RCC 7860 (cell line): Measurements from ENCODE around the gene OTUD1.

Source experiments
- DNase-seq: peaks from one replicate; pipeline ENCODE4 v3.0.0-alpha.2; 2015; ENCODE audit warnings: low spot score
- FAIRE-seq: peaks from 2 replicates; lab custom pipeline; 2012; peaks lifted over from hg19 to GRCh38; lab: Jason Lieb, UNC

The OTUD1 gene

DNA sequence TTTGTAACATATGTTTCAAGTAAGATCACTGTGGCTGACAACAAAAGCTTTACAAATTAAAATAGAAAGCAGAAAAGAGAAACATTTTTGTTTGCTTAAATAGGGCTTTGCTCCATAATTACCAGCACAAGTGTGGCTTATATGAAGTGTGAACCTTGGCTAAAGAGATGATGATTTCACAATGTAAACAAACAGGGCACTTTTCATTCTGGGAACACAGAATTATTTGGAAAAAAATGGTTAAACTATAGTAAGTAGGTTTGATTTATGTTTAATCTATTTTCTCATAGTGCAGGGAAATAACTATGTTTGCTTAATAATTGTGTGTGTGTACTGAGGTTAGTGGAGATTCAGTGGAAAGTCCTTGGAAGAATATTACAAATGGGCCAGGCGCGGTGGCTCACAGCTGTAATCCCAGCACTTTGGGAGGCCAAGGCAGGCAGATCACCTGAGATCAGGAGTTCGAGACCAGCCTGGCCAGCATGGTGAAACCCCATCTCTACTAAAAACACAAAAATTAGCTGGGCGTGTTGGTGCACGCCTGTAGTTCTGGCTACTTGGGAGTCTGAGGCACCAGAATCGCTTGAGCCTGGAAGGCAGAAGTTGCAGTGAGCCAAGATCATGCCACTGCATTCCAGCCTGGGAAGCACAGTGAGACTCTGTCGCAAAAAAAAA lies 19.1 kb upstream of the OTUD1 start:
- no peak for FAIRE-seq
- no peak for DNase-seq

DNA sequence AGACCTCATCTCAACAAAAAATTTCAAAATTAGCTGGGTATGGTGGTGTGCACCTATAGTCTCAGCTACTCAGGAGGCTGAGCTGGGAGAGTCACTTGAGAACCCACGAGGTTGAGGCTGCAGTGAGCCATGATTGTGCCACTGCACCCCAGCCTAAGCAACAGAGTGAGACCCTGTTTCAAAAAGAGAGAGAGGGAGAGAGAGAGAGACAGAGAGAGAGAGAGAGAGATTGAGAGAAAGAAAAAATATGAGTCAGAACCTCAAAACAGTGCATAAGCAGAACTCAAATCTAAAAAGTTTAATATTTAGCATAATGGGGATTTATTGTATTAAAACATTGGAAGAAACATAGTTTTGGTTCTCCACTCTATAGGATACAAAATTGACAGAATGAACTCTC lies 17.5 kb upstream of the OTUD1 start:
- DNase-seq (no peak), FAIRE-seq (no peak)

DNA sequence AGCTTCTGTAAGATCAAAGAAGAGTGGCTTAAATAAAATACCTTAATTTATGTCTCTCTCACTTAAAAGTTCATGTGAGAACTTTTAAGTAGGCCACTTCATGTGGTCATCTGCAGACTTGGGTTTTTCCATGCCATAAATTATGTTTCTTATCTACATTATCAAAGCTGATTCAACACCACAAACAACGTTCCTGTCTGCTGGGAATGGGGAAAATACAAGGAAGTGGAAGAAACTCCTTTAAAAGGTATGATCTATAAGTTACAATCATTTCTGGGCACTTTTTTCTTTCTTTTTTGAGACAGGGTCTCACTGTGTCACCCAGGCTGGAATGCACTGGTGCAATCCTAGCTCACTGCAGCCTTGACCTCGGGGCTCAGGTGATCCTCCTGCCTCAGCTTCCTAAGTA lies 16.9 kb upstream of the OTUD1 start:
- peak; percentile 88 for FAIRE-seq
- peak; percentile 79 for DNase-seq

DNA sequence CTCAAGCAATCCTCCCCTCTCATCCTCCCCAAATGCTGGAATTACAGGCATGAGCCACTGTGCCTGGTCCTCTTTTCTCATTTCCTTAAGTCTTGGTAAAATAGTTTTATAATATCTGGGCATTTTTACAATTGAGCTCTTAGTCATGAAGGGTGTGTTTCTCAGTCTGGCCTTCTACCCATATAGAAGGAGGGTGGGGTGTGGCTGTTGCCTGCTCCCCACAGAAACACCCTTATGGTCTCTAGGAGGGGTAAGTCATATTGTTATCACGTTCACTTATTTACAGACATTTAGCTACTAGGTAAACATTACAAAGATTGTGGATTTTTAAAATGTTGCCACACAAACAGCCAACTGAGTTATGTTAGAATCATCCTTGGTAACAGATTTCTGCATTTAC lies 6.7 kb upstream of the OTUD1 start:
- FAIRE-seq (no peak), DNase-seq (no peak)

DNA sequence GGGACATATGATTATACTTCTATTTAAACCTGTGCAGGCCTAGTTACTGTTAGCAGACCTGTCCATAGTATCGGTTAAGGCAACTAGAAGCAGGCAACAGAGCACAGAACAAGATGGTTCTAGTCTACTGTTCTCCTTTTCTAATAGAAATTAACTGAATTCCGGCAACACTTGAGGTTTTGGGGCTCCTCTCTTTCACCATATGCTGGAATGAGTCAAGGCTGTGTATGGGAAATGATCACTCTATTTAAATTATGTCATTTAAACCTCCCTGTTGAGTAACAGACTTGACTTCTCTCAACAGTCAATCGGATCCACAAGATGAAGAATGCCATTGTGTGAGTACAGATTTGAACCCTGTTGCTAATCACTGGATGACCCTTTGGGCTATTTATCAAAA lies 6.2 kb upstream of the OTUD1 start:
- DNase-seq: no peak
- no peak for FAIRE-seq

DNA sequence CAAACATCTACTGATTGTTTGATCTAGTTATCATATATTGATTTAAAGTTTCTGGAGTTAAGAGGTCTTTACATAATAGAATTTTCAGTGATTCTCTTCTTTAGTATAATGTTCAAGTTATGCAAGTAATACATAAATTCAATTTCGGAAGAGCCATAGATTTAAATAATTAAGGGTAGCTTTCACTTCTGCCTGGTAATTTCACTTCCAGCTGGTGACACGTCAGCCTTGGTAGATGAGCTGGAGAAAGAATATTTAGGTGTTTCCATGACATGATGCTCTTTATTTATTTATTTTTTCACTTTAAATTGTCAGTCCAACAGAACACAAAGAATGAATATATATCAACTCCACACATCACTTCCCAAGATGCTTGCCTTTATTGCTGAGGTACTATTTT lies 5.2 kb upstream of the OTUD1 start:
- DNase-seq (no peak), FAIRE-seq (no peak)

DNA sequence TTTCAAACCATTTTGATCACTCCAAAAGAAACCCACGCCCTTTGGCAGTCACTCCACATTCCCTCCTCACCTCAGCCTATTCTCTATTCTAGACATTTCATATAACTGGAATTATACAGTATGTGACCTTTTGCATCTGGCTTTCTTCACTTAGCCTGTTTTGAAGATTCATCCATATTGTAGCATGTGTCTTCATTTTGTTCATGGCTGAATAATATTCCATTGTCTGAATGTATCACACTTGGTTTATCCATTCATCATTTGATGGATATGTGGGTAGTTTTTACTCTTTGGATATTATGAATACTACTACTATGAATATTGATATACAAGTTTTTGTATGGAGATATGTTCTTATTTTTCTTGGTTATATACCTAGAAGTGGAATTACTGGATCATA lies 3.5 kb upstream of the OTUD1 start:
- FAIRE-seq: no peak
- DNase-seq: no peak

DNA sequence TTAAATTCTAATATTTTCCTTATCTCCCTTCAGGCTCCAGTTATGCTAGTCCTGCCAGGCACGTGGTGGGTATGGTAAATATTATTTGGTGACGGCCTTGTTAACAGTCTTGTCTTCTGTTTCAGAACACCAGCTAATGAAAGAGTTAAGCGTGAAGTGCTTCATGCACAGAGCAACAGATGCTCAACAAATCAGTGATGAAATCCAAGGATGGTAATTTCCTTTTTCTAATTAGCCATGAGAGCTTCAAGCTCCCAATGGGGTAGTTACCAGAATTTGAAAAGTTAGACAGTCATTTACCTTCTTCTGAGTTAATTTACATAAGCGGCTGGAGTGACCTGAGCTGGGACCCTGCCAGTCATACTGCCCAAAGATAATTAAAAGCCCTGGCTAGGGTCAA lies 1.9 kb upstream of the OTUD1 start:
- FAIRE-seq (no peak), DNase-seq (no peak)

DNA sequence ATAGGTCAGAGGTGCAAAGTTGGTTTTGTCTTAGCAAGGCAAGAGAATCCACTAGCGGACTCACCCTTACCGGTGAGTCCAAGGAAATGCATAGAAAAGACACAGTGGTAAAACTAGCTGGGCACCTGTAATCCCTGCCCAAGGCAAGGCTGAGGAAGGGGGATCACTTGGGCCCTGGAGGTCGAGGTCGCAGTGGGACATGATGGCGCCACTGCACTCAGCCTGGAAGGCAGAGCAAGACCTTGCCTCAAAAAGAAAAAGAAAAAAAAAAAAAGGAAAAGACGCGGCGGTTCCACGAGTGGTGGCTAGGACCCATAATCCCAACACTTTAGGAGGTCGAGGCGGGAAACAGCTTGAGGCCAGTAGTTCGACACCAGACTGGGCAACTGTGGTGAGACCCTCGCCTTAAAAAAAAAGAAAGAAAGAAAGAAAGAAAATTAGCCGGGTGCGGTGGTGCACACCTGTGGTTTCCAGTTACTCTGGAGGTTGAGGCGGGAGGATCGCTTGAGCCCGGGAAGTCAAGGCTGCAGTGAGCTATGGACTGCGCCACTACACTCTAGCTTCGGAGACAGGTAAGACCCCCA lies 820 bp upstream of the OTUD1 start:
- FAIRE-seq (no peak), DNase-seq (no peak)

DNA sequence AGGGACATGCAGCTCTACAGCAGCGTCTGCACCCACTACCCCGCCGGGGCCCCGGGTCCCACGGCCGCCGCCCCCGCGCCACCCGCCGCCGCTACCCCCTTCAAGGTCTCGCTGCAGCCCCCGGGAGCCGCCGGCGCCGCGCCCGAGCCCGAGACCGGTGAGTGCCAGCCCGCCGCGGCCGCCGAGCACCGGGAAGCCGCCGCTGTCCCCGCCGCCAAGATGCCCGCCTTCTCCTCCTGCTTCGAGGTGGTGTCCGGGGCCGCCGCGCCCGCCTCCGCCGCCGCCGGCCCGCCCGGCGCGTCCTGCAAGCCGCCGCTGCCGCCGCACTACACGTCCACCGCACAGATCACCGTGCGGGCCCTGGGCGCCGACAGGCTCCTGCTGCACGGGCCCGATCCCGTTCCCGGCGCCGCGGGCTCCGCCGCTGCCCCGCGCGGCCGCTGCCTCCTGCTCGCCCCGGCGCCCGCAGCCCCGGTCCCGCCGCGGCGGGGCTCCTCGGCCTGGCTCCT lies 631 bp downstream of the OTUD1 start:
- no peak for DNase-seq
- no peak for FAIRE-seq

DNA sequence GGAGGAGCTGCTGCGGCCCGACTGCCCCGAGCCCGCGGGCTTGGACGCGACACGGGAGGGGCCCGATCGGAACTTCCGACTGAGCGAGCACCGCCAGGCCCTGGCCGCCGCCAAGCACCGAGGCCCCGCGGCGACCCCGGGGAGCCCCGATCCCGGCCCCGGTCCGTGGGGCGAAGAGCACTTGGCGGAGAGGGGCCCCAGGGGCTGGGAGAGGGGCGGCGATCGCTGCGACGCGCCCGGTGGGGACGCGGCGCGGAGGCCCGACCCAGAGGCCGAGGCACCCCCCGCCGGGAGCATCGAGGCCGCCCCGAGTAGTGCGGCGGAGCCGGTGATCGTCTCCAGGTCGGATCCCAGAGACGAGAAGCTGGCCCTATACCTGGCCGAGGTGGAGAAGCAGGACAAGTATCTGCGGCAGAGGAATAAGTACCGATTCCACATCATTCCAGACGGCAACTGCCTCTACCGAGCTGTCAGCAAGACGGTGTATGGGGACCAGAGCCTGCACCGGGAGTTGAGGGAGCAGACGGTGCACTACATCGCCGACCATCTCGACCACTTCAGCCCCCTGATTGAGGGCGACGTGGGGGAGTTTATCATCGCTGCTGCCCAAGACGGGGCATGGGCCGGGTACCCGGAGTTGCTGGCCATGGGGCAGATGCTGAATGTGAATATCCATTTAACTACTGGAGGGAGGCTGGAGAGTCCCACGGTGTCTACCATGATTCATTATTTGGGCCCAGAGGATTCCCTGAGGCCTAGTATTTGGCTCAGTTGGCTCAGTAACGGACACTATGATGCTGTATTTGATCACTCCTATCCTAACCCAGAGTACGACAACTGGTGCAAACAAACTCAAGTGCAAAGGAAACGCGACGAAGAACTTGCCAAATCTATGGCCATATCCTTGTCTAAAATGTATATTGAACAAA lies 1.4 kb downstream of the OTUD1 start:
- peak; percentile 49 for DNase-seq
- FAIRE-seq: no peak

DNA sequence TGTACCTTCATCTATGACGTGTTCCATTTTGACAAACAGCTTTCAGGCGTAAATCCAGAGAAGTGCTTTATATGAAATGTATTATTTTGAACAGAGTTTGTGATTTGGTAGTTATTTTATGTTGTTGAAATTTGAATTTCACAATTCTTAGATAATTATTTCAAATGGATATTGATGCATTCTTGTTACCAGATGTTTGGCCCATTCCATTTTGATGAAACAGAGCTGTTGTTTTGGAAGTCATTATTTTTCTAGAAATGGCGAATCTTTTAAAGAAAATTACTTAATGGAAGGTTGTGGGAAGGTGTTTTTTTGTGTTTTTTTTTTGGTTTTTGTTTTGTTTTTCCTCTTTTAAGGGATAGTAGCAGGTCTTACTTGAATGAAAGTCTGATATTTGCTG lies 2.4 kb downstream of the OTUD1 start:
- no peak for DNase-seq
- FAIRE-seq: peak; percentile 12

DNA sequence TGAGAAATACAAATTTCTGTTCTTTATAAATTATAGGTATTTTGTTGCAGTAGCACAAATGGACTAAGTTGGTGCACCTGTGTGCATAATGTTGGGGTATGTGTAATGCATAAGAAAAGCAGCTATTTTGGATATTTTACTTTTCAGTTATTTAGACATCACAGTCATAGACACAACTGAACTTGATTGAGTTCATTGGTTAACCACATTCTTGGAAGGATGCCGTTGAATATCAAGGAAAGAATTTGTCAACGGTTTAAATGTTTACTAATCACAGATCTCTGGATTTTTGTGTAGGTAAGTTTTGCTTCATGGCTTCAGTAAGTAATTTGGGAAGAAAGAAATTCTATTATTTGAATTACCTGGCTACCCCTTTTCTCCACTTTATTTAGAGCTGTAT lies 4.1 kb downstream of the OTUD1 start:
- peak; percentile 87 for FAIRE-seq

DNA sequence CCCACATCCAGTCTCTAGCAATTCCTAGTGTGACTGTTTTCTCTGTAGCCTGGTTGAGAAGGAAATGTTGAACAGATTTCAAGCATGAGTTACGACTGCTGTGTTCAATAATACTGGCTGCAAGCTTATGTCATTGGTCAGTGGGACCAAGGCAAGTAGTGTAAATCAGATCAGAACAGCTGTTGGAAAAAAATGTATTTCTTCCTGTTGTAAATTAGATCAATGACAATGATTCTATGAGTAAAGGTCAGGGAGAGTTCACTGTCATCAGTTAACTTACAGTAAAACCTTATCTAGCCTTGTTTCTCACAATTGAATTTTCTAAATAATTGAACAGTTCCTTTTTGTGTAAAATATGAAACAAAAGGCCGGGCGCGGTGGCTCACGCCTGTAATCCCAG lies 6.7 kb downstream of the OTUD1 start:
- DNase-seq (no peak), FAIRE-seq (no peak)

More for the DNA sequence above, 4.1 kb downstream of the OTUD1 start:
- peak; percentile 40 for DNase-seq

DNA sequence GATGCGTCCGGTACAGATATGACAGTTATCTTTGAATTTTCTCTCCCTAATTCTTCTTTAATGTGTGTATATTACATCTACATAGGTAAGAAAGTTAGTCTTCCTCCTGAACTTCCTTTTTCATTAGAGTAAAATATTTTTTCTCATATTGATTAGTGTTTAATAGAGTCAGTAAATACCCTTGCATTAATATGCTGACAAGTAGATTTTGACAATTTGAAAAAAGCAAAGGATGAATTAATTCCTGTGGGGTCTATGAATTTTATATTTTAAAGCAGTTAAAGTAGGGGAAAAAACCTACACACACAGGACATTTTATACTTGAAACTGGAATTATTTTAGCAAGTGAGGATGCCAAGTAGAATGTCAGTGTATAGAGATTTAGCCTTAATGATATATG lies 9.4 kb downstream of the OTUD1 start:
- no peak for FAIRE-seq
- no peak for DNase-seq

DNA sequence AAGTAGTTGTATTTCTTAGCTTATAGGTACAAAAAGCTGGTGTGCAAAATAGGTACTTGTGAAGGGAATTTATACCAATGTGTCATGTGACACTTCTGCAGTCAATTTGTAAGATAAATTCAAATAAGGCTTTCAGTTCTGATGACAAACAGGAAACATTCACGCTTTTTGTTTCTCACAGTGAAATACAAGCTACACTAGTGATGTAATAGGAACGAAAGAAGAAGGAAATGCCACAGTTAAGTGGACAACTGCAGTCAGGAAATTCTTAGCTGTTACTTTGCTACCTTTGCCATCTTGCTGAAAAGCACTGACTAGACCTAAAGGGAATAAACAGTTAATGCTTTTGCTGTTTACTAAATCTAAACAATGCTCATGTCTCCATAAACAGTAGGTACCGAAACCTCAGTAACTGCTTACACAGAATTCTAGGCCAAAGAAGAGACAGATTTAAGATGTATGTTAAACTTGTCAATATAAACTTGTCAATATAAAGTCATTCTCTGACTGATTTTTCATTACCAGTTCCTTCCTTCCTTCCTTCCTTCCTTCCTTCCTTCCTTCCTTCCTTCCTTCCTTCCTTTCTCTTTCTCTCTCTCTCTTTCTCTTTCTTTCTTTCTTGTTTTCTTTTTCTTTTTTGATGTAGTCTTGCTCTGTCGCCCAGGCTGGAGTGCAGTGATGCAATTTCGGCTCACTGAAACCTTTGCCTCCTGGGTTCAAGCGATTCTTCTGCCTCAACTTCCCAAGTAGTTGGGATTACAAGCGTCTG lies 10.1 kb downstream of the OTUD1 start:
- no peak for DNase-seq
- no peak for FAIRE-seq

DNA sequence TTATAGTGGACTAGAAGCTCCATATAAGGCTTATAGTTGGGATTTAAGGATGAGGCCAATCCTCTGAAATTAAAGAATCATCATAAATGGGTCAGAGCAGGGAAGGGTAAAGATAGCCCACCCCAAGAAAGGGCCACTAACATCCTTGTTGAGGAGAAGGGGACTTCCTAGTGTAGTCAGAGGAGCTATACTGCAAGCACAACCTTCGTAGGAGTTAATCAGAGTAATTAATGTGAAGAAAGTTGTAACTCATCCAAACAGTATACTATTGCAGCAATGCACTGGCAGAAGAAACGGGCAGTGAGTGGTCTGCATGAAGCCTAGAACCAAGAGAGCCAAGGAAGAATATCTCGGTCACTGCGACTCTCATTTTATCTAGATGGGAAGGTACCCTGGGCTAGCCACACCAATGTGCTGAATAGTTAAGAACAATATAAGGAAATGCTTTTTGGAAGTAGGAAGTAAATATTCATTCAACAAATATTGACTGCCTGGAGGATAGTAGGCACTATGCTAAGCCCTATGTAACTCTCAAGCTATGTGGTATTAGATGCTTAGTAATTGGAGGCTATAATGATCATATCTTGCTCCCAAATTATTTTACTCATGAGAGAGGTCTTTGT lies 13.3 kb downstream of the OTUD1 start:
- no peak for FAIRE-seq
- no peak for DNase-seq

DNA sequence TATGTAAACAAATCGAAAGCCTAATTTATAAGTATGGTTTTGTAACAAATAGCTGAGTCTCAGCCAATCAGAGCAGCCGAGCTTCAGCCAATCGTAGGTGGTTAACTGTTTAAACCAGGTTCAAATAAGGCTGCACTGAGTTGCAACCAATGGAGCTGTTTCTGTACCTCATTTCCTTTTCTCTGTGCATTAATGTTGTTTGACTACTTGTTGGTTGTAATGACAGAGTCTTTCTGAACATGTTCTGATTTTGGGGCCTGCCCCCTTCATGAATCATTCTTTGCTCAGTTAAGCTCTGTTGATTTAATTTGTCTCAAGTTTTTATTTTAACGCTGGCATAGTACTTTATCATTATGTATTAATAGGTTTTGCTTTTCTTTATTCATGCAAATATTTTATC lies 14.6 kb downstream of the OTUD1 start:
- DNase-seq (no peak), FAIRE-seq (peak; percentile 55)

DNA sequence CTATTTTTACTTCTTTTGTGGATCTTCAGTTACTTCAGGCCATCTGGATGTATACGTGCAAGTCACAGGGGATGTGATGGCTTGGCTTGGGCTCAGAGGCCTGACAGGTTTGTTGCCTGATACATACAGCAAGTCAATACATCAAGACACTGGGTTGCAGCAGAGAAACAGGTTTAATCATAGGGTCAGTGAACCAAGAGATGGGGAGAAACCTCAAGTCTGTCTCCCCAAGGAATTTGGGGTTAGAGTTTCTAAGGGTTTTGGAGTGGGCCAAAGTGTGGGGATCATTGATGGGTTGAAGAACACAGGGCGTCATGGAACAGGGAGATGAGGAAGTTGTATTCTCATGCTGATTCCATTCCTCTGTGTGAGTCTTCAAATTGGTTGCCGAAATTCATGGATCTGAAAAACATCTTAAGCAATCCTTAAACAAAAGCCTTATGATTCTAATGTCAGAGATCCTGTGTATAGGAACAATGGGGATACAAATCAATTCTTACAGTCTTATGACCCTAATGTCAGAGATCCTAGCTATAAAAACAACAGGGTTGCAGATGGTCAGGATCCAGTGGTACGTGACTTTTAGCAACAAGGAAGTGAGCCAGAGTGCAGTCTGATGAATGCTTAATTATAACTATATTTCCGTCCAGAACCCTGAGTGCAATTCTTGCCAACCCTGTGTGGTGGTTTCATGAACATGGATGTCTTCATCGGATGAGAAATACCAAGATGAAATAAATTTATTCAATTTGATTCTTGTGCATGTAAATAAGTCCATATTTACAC lies 18.9 kb downstream of the OTUD1 start:
- no peak for FAIRE-seq
- DNase-seq: no peak
